Liver (tissue), 9 donors: ENCODE results near the gene CMTM8. TPM values are rescaled to one million over a fixed set of nuclear protein-coding genes. Genes with fewer than 3 reads are reported as not detected.

Source experiments
- DNase-seq: peaks from one replicate; pipeline ENCODE4 v3.0.0-alpha.2; 2017; ENCODE audit warnings: low spot score
- H3K27ac ChIP-seq, 2 donors: one replicate each; pipeline ENCODE4 v1.7.0; 2013; ENCODE audit warnings: inconsistent platforms in 2 of 2, low read length in 2 of 2, control low read depth in 1 of 2, low read depth in 1 of 2, mild to moderate bottlenecking in 1 of 2
- H3K27me3 ChIP-seq, 4 donors: one replicate each; pipeline versions ENCODE4 v1.6.1 to v1.7.0; 2013; ENCODE audit warnings: low read length in 3 of 4, inconsistent platforms in 1 of 4, mild to moderate bottlenecking in 1 of 4, moderate library complexity in 1 of 4; ENCODE audit not compliant: control insufficient read depth in 4 of 4, insufficient read depth in 4 of 4
- H3K36me3 ChIP-seq, 4 donors: one replicate each; pipeline versions ENCODE4 v1.6.1 to v1.7.0; 2013; ENCODE audit warnings: low read length in 3 of 4, mild to moderate bottlenecking in 3 of 4, low read depth in 1 of 4, moderate library complexity in 1 of 4; ENCODE audit not compliant: control insufficient read depth in 4 of 4, insufficient read depth in 3 of 4
- H3K4me1 ChIP-seq, 4 donors: one replicate each; pipeline versions ENCODE4 v1.6.1 to v1.7.0; 2013; ENCODE audit warnings: low read length in 3 of 4, mild to moderate bottlenecking in 3 of 4, moderate library complexity in 1 of 4; ENCODE audit not compliant: control insufficient read depth in 4 of 4, insufficient read depth in 4 of 4
- H3K4me3 ChIP-seq, 3 donors: one replicate each; pipeline versions ENCODE4 v1.6.1 to v1.7.0; 2013; ENCODE audit warnings: low read length in 3 of 3, control low read depth in 1 of 3, low read depth in 1 of 3, mild to moderate bottlenecking in 1 of 3
- H3K9ac ChIP-seq, 2 donors: one replicate each; pipeline ENCODE4 v1.7.0; 2013; ENCODE audit warnings: low read length in 2 of 2, mild to moderate bottlenecking in 2 of 2, moderate library complexity in 2 of 2, control low read depth in 1 of 2, low read depth in 1 of 2
- H3K9me3 ChIP-seq, 4 donors: one replicate each; pipeline versions ENCODE4 v1.6.1 to v1.7.0; 2013; ENCODE audit warnings: low read length in 3 of 4; ENCODE audit not compliant: control insufficient read depth in 4 of 4
- FOXA1 ChIP-seq: IDR thresholded peaks from 2 replicates; pipeline ENCODE4 v1.6.1; 2016; ENCODE audit warnings: antibody characterized with exemption
- FOXA2 ChIP-seq: IDR thresholded peaks from 2 replicates; pipeline ENCODE4 v1.6.1; 2016; ENCODE audit warnings: antibody characterized with exemption
- GABPA ChIP-seq, 2 donors: IDR thresholded peaks in 1 of 2; conservative IDR thresholded peaks in 1 of 2; 2 replicates each; pipeline ENCODE4 v1.6.1; 2016; ENCODE audit warnings: antibody characterized with exemption in 2 of 2, mild to moderate bottlenecking in 1 of 2, moderate library complexity in 1 of 2
- HNF4A ChIP-seq, 2 donors: conservative IDR thresholded peaks; 2 replicates each; pipeline ENCODE4 v1.6.1; 2016; ENCODE audit warnings: antibody characterized with exemption in 2 of 2, mild to moderate bottlenecking in 2 of 2
- HNF4G ChIP-seq: IDR thresholded peaks from 2 replicates; pipeline ENCODE4 v1.6.1; 2016; ENCODE audit warnings: antibody characterized with exemption
- JUND ChIP-seq, 2 donors: IDR thresholded peaks; 2 replicates each; pipeline ENCODE4 v1.6.1; 2016; ENCODE audit warnings: antibody characterized with exemption in 2 of 2
- MAX ChIP-seq: IDR thresholded peaks from 2 replicates; pipeline ENCODE4 v1.6.1; 2016; ENCODE audit warnings: antibody characterized with exemption
- NR2F2 ChIP-seq: IDR thresholded peaks from 2 replicates; pipeline ENCODE4 v1.6.1; 2016; ENCODE audit warnings: antibody characterized with exemption
- RAD21 ChIP-seq, 2 donors: IDR thresholded peaks; 2 replicates each; pipeline ENCODE4 v1.6.1; 2016; ENCODE audit warnings: antibody characterized with exemption in 2 of 2, mild to moderate bottlenecking in 2 of 2
- RXRA ChIP-seq, 2 donors: IDR thresholded peaks; 2 replicates each; pipeline ENCODE4 v1.6.1; 2017 to 2018; ENCODE audit warnings: antibody characterized with exemption in 2 of 2, mild to moderate bottlenecking in 1 of 2
- SP1 ChIP-seq: IDR thresholded peaks from 2 replicates; pipeline ENCODE4 v1.6.1; 2018; ENCODE audit warnings: antibody characterized with exemption, mild to moderate bottlenecking
- TAF1 ChIP-seq: conservative IDR thresholded peaks from 2 replicates; pipeline ENCODE4 v1.6.1; 2016; ENCODE audit warnings: antibody characterized with exemption, mild to moderate bottlenecking
- YY1 ChIP-seq: IDR thresholded peaks from 2 replicates; pipeline ENCODE4 v1.6.1; 2016; ENCODE audit warnings: antibody characterized with exemption, mild to moderate bottlenecking
- WGBS: extraction: QIAGEN DNeasy Blood & Tissue Kit; methylation state at CpG from one replicate; pipeline ENCODE4 v1.1.7; 2013; 5-methylcytosine and 5-hydroxymethylcytosine counted together
- polyA plus RNA-seq, 2 donors: library from polyadenylated mRNA; stranded (reverse) in 1 of 2; unstranded in 1 of 2; fragments of 200-250 nt in 1 of 2; fragments of >200 nt in 1 of 2; fragmentation: Nextera tagmentation in 1 of 2; extraction: Ambion mirVana in 1 of 2; gene quantifications; one replicate each; pipeline versions ENCODE4 v1.2.1 to v1.2.3, GENCODE V29; 2013 to 2015
- total RNA-seq, 2 donors: library from RNA; depleted of rRNA; stranded (reverse); fragments of >200 nt; gene quantifications; one replicate each; pipeline ENCODE4 v1.2.3, GENCODE V29; 2014
- TF ChIP-seq, protein P1 (sequence below): IDR thresholded peaks from 2 replicates; pipeline ENCODE4 v1.6.1; 2016; ENCODE audit warnings: antibody characterized with exemption
- TF ChIP-seq, protein P2 (sequence below): fragments of 150-350 bp; IDR thresholded peaks from 2 replicates; pipeline ENCODE4 v1.5.1; 2017; ENCODE audit warnings: improper control_type of control experiment, low read depth, low read length; ENCODE audit not compliant: missing input control
- TF ChIP-seq, protein P3 (sequence below): IDR thresholded peaks from 2 replicates; pipeline ENCODE4 v1.6.1; 2016; ENCODE audit warnings: antibody characterized with exemption, mild to moderate bottlenecking
- TF ChIP-seq, protein P4 (sequence below): IDR thresholded peaks from 2 replicates; pipeline ENCODE4 v1.6.1; 2016; ENCODE audit warnings: antibody characterized with exemption
- donor health status: healthy.
- donor health status: healthy.
- donor health status: healthy.
- donor health status: healthy.
- donor health status: healthy.

The CMTM8 gene
- total and polyA plus RNA-seq, 4 donors: 4.3 to 44.6 (median 12.5) TPM

GRCh38 chr3:32278714-32279113 lies 40.2 kb downstream of the CMTM8 start:
- TF ChIP-seq, protein P1, sequence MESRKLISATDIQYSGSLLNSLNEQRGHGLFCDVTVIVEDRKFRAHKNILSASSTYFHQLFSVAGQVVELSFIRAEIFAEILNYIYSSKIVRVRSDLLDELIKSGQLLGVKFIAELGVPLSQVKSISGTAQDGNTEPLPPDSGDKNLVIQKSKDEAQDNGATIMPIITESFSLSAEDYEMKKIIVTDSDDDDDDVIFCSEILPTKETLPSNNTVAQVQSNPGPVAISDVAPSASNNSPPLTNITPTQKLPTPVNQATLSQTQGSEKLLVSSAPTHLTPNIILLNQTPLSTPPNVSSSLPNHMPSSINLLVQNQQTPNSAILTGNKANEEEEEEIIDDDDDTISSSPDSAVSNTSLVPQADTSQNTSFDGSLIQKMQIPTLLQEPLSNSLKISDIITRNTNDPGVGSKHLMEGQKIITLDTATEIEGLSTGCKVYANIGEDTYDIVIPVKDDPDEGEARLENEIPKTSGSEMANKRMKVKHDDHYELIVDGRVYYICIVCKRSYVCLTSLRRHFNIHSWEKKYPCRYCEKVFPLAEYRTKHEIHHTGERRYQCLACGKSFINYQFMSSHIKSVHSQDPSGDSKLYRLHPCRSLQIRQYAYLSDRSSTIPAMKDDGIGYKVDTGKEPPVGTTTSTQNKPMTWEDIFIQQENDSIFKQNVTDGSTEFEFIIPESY: no peak
- TF ChIP-seq, protein P2, sequence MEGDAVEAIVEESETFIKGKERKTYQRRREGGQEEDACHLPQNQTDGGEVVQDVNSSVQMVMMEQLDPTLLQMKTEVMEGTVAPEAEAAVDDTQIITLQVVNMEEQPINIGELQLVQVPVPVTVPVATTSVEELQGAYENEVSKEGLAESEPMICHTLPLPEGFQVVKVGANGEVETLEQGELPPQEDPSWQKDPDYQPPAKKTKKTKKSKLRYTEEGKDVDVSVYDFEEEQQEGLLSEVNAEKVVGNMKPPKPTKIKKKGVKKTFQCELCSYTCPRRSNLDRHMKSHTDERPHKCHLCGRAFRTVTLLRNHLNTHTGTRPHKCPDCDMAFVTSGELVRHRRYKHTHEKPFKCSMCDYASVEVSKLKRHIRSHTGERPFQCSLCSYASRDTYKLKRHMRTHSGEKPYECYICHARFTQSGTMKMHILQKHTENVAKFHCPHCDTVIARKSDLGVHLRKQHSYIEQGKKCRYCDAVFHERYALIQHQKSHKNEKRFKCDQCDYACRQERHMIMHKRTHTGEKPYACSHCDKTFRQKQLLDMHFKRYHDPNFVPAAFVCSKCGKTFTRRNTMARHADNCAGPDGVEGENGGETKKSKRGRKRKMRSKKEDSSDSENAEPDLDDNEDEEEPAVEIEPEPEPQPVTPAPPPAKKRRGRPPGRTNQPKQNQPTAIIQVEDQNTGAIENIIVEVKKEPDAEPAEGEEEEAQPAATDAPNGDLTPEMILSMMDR: no peak
- no peak for TF ChIP-seq TAF1
- no peak for TF ChIP-seq NR2F2
- TF ChIP-seq MAX: no peak
- TF ChIP-seq SP1: no peak
- TF ChIP-seq HNF4G: no peak
- TF ChIP-seq FOXA1: no peak
- TF ChIP-seq YY1: no peak
- TF ChIP-seq, protein P3, sequence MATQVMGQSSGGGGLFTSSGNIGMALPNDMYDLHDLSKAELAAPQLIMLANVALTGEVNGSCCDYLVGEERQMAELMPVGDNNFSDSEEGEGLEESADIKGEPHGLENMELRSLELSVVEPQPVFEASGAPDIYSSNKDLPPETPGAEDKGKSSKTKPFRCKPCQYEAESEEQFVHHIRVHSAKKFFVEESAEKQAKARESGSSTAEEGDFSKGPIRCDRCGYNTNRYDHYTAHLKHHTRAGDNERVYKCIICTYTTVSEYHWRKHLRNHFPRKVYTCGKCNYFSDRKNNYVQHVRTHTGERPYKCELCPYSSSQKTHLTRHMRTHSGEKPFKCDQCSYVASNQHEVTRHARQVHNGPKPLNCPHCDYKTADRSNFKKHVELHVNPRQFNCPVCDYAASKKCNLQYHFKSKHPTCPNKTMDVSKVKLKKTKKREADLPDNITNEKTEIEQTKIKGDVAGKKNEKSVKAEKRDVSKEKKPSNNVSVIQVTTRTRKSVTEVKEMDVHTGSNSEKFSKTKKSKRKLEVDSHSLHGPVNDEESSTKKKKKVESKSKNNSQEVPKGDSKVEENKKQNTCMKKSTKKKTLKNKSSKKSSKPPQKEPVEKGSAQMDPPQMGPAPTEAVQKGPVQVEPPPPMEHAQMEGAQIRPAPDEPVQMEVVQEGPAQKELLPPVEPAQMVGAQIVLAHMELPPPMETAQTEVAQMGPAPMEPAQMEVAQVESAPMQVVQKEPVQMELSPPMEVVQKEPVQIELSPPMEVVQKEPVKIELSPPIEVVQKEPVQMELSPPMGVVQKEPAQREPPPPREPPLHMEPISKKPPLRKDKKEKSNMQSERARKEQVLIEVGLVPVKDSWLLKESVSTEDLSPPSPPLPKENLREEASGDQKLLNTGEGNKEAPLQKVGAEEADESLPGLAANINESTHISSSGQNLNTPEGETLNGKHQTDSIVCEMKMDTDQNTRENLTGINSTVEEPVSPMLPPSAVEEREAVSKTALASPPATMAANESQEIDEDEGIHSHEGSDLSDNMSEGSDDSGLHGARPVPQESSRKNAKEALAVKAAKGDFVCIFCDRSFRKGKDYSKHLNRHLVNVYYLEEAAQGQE: no peak
- no peak for TF ChIP-seq RAD21 (IDR thresholded peaks at IDR 0.05)
- TF ChIP-seq, protein P4, sequence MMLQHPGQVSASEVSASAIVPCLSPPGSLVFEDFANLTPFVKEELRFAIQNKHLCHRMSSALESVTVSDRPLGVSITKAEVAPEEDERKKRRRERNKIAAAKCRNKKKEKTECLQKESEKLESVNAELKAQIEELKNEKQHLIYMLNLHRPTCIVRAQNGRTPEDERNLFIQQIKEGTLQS: no peak
- no peak for TF ChIP-seq HNF4A (conservative IDR thresholded peaks at IDR 0.05)
- no peak for TF ChIP-seq RXRA (IDR thresholded peaks at IDR 0.05)
- no peak for TF ChIP-seq JUND (IDR thresholded peaks at IDR 0.05)
- Histone ChIP-seq H3K9me3 (no peaks in the 10 kb centered on the region), H3K4me3 (no peak overlapping the region), H3K27ac (no peak overlapping the region), H3K4me1 (peaks cover 0 to 5% (median under 1%) of the 10 kb centered on the region in 4 donors), H3K27me3 (no peaks in the 10 kb centered on the region), H3K9ac (no peak overlapping the region), H3K36me3 (no peaks in the 10 kb centered on the region)
- WGBS: 45% methylated on average over 2 of the region's 2 CpGs
- no peak for DNase-seq

GRCh38 chr3:32280262-32280910 lies 41.9 kb downstream of the CMTM8 start:
- no peaks in the 10 kb centered on the region for H3K27me3 ChIP-seq
- 80% methylated on average over 6 of the region's 6 CpGs for WGBS
- no peak for DNase-seq

More at GRCh38 chr3:32280262-32280910, 41.9 kb downstream of the CMTM8 start:
- Histone ChIP-seq H3K27ac (no peak overlapping the region), H3K9ac (no peak overlapping the region), H3K9me3 (no peaks in the 10 kb centered on the region), H3K4me3 (no peak overlapping the region), H3K36me3 (no peaks in the 10 kb centered on the region), H3K4me1 (peaks cover 2 to 12% (median 4%) of the 10 kb centered on the region in 4 donors)
- TF ChIP-seq FOXA2 (no peak), RAD21 (IDR thresholded peaks at IDR 0.05) (no peak), GABPA (IDR thresholded peaks at IDR 0.05 in 1 of 2, conservative IDR thresholded peaks at IDR 0.05 in 1 of 2) (no peak), SP1 (no peak)
- TF ChIP-seq, protein P2: no peak
